Measurements from ENCODE around the gene USP47.

USP47 gene

GRCh38 chr11:12005061-12005460, 163.3 kb downstream of the USP47 start:
- no peak for DNase-seq (ENCODE audit: low spot score)

DNA sequence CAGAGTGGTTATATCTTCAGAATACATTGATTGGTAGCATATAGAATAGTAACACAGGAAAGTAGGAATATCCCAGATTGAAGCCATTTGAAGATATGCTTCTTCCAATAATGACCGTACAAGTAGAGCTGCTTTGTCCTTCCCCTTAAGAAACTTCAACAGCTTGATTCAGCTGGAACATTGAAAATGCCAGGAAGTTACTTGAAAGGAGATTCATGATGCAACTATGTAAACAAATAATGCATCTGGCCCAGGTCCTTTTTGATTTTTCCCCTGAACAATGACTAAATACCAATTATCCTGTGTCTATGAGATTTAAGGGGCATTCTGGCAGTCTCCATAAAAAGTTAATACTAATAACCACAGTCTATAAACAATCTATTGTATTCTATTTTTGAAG, 163.7 kb downstream of the USP47 start:
- DNase-seq (ENCODE audit: low spot score), result no peak

DNA sequence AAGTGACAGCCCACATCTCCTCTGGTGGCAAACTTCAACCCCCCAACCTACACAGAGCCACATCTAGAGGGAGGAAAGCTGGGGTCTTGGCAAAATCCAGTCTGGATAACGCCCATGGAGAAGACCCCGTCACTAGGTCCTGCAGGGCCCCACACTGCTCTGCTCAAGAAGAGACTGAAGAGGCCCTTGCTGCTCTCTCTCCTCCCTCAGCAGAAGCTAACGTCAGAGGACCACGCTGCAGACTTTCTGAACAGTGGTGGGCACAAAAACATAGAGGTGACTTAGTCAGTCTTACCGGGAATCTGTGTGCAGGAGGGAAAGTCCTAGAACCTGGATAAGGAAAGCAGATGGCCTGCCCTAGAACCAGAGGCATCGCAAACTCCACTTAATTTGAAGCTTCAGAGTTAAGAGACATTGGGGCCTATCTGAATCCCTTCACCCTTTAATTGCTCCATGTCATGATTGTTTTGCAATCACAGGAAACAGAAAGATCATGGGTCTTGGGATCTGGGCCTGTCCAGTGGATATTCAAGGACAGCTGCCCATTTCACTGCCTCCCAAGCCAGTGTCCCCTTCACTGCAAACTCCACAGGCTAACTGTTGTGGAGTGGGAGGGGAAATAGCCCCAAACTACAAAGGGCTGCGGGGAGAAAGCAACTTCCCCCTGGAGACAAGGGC, 164.9 kb downstream of the USP47 start:
- DNase-seq (ENCODE audit: low spot score), result no peak

DNA sequence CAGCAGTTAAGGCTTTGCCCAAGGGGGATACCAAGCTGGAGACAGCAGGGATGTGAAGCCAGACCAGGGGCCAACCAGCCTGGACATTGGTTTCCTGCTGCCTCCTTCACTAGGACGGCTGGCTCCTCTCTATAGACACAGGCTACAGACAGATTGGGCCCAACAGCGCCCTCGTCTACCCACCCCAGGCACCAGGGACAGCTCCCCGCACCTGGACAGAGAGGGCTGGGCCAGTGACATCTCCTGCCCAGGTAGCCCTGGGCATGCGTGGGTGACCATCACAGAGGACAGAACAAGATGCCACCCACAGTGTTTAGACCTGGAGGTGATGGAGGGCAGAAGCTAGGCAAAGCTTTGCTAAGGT, 165.4 kb downstream of the USP47 start:
- DNase-seq (ENCODE audit: low spot score), result no peak

DNA sequence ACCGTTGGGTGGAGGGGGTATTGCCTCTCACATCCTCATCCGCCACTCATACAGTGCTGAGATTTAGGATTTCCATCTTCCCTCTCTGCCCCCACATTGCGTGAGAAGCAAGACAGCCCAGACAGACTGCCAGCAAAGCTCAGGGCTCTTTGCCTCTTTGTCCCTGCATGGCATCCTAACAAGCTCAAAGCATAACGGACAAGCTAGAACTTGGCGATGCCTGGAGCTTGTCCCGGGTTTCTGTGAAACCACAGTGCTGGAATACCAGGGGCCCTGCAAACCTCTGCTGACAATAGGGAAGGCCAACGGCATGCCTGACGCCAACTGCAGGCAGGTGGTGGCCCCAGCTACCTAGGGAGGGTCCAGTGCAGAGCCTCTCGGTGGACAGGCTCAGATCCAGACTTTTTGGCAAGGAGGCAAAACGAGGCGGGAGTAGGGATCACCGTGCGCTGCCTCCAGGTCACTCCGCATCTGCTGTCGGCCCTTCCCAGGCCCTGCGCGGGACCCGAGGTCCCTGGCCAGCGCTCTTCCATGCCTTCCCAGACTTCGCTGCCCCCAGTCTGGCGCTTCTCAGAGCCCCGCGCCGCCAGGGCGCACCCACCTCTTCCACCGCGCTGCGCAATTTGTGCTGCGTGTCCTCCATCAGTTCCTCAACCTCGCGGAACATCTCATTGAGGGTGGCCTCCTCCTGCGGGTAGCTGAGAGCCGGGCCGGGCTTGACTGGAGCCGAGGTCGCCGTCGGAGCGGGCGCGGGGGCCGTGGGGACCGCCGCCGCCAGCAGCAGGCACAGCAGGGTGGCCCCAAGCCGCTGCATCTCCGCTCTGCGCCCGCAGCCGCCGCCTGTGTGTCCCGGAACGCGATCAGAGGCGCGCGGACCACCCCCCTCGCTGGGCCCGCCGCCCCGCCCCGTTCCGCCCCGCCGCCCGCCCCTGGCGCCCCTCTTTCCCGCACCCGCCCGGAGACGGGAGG, 166.3 kb downstream of the USP47 start, which contains the start of gene DKK3:
Gene DKK3, minus strand, starts transcription at position 858 of the 969 bp plus-strand sequence. Its CDS starts 44 bp downstream, at position 814.
- DNase-seq (ENCODE audit: low spot score), result no peak

All from germinal center (tissue), 1 donor.